NCI-H510A (cell line): ENCODE results near the gene PPFIA4.
A peak's percentile ranks its signal among the peaks of the same experiment; 100 is the strongest.
"Not testable (repeated sequence)": the region's sequence is repeated elsewhere in the genome, so short reads cannot be mapped to it uniquely, and the experiment has no call there.

Experiments used
- DNase-seq: peaks from one replicate; lab custom pipeline; 2025; lab: John Stamatoyannopoulos, UW

Gene PPFIA4

DNA sequence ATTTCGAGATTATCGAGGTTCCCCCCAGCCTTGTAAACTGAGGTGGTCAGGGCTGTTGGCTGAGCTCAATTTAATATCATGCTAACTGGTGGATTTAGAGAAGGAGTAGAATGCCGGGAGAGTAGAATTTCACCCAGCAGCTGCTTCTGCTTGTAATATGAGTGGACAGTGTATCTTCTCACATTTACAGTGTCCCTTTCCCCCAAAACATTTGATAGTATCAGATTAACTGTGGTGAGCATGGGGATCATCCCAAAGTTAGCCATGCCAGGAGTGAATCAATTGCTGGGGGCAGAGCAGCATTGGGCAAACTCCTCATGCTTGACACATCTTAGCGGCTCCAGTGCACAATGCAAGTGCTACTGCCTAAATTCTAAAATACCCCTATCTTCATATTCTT, 9.2 kb upstream of the PPFIA4 start:
- DNase-seq: no peak

- no peak for DNase-seq
Measured at GRCh38 chr1:203017692-203018091, 8.6 kb upstream of the PPFIA4 start.

GRCh38 chr1:203022855-203023254, 3.4 kb upstream of the PPFIA4 start:
- not testable (repeated sequence) for DNase-seq

DNA sequence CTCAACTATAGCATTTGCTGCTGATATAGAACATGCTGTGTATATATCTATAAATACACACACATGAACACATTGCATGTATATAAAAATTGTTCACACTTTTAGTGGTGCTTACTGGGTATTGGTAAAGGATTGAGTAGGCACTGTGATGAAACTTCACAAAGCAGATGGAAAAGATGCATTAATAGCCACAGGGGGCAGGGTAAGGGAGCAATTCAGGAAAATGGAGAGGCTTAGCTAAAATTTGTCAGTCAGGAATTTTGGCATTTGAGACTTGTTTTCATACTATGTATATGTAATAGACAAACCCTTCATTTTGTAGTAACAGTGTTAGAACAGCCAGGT, 633 bp upstream of the PPFIA4 start:
- no peak for DNase-seq

DNA sequence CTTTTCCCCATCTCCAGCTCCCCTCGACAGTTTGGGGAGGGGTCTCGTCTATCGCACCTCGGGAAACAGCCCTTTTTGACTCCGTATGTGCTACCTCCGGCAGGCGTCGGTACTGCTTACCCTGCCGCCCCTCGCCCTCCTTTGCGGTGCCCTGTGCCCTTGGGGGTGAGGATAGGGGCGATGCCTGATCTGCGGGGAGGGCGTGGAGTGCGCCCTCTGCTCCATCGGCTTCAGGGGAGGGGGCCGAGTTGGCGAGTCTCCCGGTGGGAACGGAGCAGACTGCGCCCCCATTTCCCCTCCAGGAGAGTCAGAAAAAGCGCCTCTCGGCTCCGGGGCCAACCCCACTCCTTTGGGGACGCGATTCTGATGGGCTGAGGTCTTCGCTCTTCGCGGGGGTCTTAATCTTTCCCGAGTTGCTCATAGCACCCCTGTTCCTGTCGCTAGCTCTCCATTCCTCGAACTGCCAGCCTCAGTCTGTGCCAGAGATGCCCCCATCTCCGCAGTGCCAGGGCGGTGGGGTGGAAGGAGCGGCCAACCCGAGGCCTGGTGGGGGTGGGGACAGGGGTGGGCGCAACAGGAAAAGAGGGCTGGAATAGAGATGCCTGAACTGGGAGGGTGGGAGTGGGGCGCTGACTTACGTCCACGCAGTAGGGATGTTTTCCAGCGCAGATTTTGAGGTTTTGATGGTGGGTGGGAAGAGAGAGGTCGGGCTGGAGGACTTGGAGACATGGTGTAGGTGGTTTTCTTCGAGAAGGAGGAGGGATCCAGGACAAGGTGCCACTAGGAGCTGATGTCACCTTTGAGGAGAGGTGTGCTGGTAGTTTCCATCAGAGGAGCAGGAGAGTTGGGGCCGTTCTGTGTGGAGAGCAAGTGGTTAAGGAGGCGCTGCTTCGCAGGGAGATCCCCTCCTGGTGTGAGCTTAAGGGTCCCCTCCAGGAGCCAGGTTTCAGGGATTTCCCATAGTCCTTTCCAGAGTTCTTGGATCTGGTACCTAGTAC, 674 bp downstream of the PPFIA4 start:
- no peak for DNase-seq

- DNase-seq: no peak
Measured at GRCh38 chr1:203028067-203028783, 1.9 kb downstream of the PPFIA4 start.

- no peak for DNase-seq
Measured at GRCh38 chr1:203028784-203029553, 2.7 kb downstream of the PPFIA4 start.

GRCh38 chr1:203031467-203031866, 5.2 kb downstream of the PPFIA4 start:
- DNase-seq: no peak

DNA sequence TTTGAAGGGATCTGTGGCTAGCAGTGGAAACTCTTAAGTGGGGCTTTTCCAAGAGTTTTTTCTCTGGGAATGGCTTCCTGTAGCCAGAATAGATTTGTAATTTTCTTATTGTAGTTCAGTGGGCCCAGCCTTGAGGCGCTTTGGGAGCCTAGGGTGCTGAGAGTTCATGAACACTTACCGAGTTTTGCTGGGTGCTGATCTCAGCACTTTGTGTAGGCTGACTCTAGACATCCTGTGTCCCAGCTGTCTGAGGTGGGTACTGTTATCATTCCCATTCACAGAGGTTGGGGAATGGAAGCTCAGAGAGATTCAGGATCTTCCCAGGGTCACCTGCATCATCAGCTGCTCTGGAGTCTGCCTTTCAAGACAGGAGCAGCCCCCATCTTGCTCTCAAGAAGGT, 7.0 kb downstream of the PPFIA4 start:
- DNase-seq: no peak

DNA sequence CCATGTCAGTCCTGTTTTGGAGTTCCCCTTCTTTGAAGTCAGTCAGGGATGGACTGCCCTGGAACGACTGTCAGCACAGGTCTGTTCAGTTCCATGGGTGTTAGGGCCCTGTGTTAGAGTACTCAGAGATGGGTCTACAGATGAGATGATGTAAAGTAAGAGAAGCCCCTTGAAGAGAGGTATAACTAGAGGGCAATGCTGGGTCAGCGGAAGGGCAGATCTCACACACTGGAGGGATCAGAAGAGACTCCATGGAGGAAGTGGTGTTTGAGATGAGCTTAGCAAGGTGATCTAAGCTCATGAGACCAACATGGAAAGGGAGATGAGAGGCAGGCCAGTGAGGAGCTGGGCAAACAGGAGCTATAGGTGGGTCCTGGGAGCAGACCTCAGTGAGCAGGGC, 7.6 kb downstream of the PPFIA4 start:
- no peak for DNase-seq

GRCh38 chr1:203034422-203035110, 8.3 kb downstream of the PPFIA4 start:
- no peak for DNase-seq

GRCh38 chr1:203035111-203036000, 9.1 kb downstream of the PPFIA4 start:
- no peak for DNase-seq

DNA sequence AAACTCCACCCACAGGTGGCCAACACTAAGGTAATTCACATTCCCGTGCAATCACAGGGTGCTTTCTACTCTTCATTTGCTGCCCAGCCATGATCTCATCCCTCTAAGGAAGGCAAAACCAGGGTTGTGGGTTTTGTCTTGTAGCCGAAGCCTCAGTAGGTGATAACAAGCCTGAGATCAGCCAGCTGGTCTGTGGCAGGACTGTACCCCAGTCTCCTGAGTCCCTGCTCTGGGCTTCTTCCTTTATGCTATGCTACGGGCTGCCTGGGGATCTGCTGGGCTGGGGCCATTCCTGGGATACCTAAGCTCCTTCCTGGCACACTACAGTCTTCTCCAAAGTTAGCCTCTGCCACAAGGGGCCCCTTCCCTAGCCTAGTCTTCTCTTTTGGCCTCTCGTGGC, 9.8 kb downstream of the PPFIA4 start:
- DNase-seq: no peak

- DNase-seq: no peak
Measured at GRCh38 chr1:203036537-203036936, 10.2 kb downstream of the PPFIA4 start.

GRCh38 chr1:203037509-203038190, 11.4 kb downstream of the PPFIA4 start:
- no peak for DNase-seq

GRCh38 chr1:203038217-203038741, 12.0 kb downstream of the PPFIA4 start:
- no peak for DNase-seq

DNA sequence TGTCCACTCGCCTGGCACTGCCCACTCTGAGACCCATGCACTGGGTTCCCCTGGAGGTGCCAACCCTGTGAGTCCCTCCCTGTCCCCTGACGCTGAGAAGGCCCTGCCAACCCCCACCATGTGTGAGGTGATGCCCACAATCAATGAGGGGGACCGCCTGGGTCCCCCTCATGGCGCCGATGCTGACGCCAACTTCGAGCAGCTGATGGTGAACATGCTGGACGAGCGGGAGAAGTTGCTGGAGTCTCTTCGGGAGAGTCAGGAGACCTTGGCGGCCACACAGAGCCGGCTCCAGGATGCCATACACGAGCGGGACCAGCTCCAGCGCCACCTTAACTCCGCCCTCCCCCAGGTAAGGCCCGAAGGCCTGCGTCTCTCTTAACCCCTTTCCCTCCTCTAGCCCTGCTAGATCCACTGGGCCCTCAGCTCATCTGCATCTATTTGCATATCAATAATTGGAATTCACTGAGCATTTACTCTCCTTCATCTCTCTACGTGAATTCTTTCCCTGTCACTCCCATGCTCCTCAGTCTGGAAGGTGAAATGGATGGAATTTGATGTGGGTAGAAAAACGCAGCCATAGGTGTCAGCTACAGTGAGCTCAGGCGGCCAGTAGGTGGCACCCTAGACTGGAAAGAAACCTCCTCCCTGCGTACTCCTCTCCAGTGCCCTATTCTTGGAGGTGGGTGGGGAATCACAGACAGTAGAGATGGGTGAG, 12.8 kb downstream of the PPFIA4 start:
- DNase-seq: peak; percentile 41

GRCh38 chr1:203039609-203040512, 13.6 kb downstream of the PPFIA4 start:
- no peak for DNase-seq
